Spleen (tissue), 11 donors: ENCODE data around the gene HMGB2. TPM values are rescaled to one million over a fixed set of nuclear protein-coding genes. Genes with fewer than 3 reads are reported as not detected.

Source experiments
- DNase-seq: peaks from one replicate; pipeline ENCODE4 v3.0.0-alpha.2; 2020
- H3K27ac ChIP-seq, 8 donors: fragments of 200-600 bp; sonication (generic) in 7 of 8; 1 replicate in 4 of 8; 2 replicates in 4 of 8; pipeline versions ENCODE4 v1.5.0 to v1.8.0; 2016 to 2021; ENCODE audit warnings: inconsistent platforms in 4 of 8, mild to moderate bottlenecking in 4 of 8, moderate library complexity in 1 of 8
- H3K27me3 ChIP-seq, 7 donors: fragments of 200-600 bp; sonication (generic) in 6 of 7; replicated peaks in 1 of 7; 1 replicate in 4 of 7; 2 replicates in 3 of 7; pipeline versions ENCODE4 v1.5.0 to v1.8.0; 2016 to 2021; ENCODE audit warnings: inconsistent platforms in 3 of 7, mild to moderate bottlenecking in 1 of 7
- H3K36me3 ChIP-seq, 6 donors: fragments of 200-600 bp; sonication (generic) in 5 of 6; 1 replicate in 4 of 6; 2 replicates in 2 of 6; pipeline versions ENCODE4 v1.5.0 to v1.8.0; 2016 to 2021; ENCODE audit warnings: inconsistent platforms in 2 of 6
- H3K4me1 ChIP-seq, 6 donors: fragments of 200-600 bp; sonication (generic) in 5 of 6; 1 replicate in 3 of 6; 2 replicates in 3 of 6; pipeline versions ENCODE4 v1.5.0 to v1.8.0; 2016 to 2021; ENCODE audit warnings: inconsistent platforms in 3 of 6
- H3K4me3 ChIP-seq, 8 donors: fragments of 200-600 bp; sonication (generic) in 7 of 8; 1 replicate in 4 of 8; 2 replicates in 4 of 8; pipeline versions ENCODE4 v1.5.0 to v1.8.0; 2016 to 2021; ENCODE audit warnings: inconsistent platforms in 4 of 8, mild to moderate bottlenecking in 4 of 8, moderate library complexity in 2 of 8
- H3K9me3 ChIP-seq, 8 donors: fragments of 200-600 bp; sonication (generic) in 7 of 8; 1 replicate in 4 of 8; 2 replicates in 4 of 8; pipeline versions ENCODE4 v1.5.0 to v1.8.0; 2016 to 2021; ENCODE audit warnings: inconsistent platforms in 4 of 8
- POLR2A ChIP-seq, 3 donors: fragments of 450-650 bp; IDR thresholded peaks; one replicate each; pipeline ENCODE4 v1.5.1; 2017; ENCODE audit warnings: antibody characterized with exemption in 3 of 3, mild to moderate bottlenecking in 1 of 3
- POLR2AphosphoS5 ChIP-seq, 3 donors: sonication (generic); formaldehyde crosslinking; IDR thresholded peaks; one replicate each; pipeline ENCODE4 v1.5.1; 2017; ENCODE audit warnings: antibody characterized with exemption in 3 of 3
- WGBS, 5 donors: extraction: QIAGEN DNeasy Blood & Tissue Kit in 3 of 5; methylation state at CpG; one replicate each; pipeline versions ENCODE4 v1.1.5 to v1.1.7; 2013 to 2018; 5-methylcytosine and 5-hydroxymethylcytosine counted together
- intact Hi-C: fragments of 100-400 bp; cut with DNase I; formaldehyde crosslinking; loops from one replicate; pipeline ENCODE4 v1.15.0; 2023; ENCODE audit warnings: low total_unique reads
- polyA plus RNA-seq, 3 donors: library from polyadenylated mRNA; stranded (reverse); fragments of 200-250 nt; gene quantifications; one replicate each; pipeline ENCODE4 v1.2.1, GENCODE V29; 2013
- total RNA-seq, 7 donors: library from RNA; depleted of rRNA in 3 of 7; stranded (reverse); fragments of >200 nt in 3 of 7; fragmentation: NEBNext Ultra II Directional in 4 of 7; extraction: Animal tissue kit (Norgen Biotek cat#: 25700) in 4 of 7; gene quantifications; one replicate each; pipeline versions ENCODE4 v1.1.0 to v1.2.1, GENCODE V29; 2016 to 2021
- TF ChIP-seq, protein P1 (sequence below), 11 experiments: fragments of 200-600 bp in 7 of 11; fragments of 450-650 bp in 4 of 11; sonication (generic) in 4 of 11; IDR thresholded peaks in 8 of 11; conservative IDR thresholded peaks in 3 of 11; 1 replicate in 7 of 11; 2 replicates in 4 of 11; pipeline versions ENCODE4 v1.4.0 to v1.8.0; 2016 to 2021; ENCODE audit warnings: antibody characterized with exemption in 11 of 11, inconsistent platforms in 4 of 11, mild to moderate bottlenecking in 1 of 11
- donor health status: healthy with polysubstance abuse.
- donor health status: DM: no; HTN: no; CAD: no; lungs with moderate emphysema.
- donor health status: DM: no; HTN: no; CAD: no.
- donor health status: Bipolar disorder and iron deficiency.
- donor health status: healthy.
- donor health status: DM: no; HTN: no; CAD: no.
- donor health status: DM: yes; HTN: yes; CAD: no.

HMGB2 gene
- total and polyA plus RNA-seq, 10 donors = 78.2 to 421 (median 128) TPM

GRCh38 chr4:173357939-173358338 lies 23.8 kb upstream of the HMGB2 start:
- no peaks in the 10 kb centered on the region for H3K27me3 ChIP-seq
- TF ChIP-seq, protein P1, sequence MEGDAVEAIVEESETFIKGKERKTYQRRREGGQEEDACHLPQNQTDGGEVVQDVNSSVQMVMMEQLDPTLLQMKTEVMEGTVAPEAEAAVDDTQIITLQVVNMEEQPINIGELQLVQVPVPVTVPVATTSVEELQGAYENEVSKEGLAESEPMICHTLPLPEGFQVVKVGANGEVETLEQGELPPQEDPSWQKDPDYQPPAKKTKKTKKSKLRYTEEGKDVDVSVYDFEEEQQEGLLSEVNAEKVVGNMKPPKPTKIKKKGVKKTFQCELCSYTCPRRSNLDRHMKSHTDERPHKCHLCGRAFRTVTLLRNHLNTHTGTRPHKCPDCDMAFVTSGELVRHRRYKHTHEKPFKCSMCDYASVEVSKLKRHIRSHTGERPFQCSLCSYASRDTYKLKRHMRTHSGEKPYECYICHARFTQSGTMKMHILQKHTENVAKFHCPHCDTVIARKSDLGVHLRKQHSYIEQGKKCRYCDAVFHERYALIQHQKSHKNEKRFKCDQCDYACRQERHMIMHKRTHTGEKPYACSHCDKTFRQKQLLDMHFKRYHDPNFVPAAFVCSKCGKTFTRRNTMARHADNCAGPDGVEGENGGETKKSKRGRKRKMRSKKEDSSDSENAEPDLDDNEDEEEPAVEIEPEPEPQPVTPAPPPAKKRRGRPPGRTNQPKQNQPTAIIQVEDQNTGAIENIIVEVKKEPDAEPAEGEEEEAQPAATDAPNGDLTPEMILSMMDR (IDR thresholded peaks at IDR 0.05 in 8 of 11, conservative IDR thresholded peaks at IDR 0.05 in 3 of 11) = no peak
- TF ChIP-seq POLR2A (IDR thresholded peaks at IDR 0.05) (no peak), POLR2AphosphoS5 (IDR thresholded peaks at IDR 0.05) (no peak)
- H3K9me3 ChIP-seq = no peaks in the 10 kb centered on the region
- H3K27ac ChIP-seq = no peak overlapping the region
- no peaks in the 10 kb centered on the region for H3K4me1 ChIP-seq
- WGBS, 5 donors = 81 to 91% (median 87%) methylated on average over 2 of the region's 2 CpGs
- no peaks in the 10 kb centered on the region for H3K36me3 ChIP-seq
- intact Hi-C loops = no loop called here
- DNase-seq = no peak
- H3K4me3 ChIP-seq = no peak overlapping the region

- WGBS, 5 donors = 91 to 100% (median 100%) methylated on average over 1 of the region's 1 CpG
Observed at GRCh38 chr4:173347467-173347866, 13.3 kb upstream of the HMGB2 start.

DNA sequence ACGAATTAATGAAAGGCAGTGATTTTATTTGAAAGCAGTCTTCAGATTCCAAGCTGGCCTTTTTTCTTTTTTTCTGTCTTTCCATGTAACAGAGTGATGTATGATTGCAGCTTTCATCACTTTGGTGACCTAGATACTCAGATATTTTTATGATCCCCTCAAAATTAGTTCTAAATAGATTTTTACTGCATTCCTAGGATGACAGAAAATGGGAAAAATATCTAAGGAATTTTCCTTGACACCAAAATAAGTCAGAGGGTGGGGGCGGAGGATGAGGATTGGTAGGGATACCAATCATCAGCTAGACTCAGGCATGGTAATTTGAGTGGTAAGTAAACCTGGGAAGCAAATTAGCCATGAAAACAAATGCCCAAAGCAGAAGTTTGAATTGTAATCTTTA lies 11.9 kb upstream of the HMGB2 start:
- TF ChIP-seq POLR2AphosphoS5 (IDR thresholded peaks at IDR 0.05) (no peak), POLR2A (IDR thresholded peaks at IDR 0.05) (no peak)
- TF ChIP-seq, protein P1 (IDR thresholded peaks at IDR 0.05 in 8 of 11, conservative IDR thresholded peaks at IDR 0.05 in 3 of 11) = no peak
- Histone ChIP-seq H3K4me1 (no peaks in the 10 kb centered on the region), H3K27ac (no peak overlapping the region), H3K36me3 (no peaks in the 10 kb centered on the region), H3K9me3 (no peaks in the 10 kb centered on the region), H3K4me3 (no peak overlapping the region), H3K27me3 (no peaks in the 10 kb centered on the region)
- DNase-seq = no peak
- intact Hi-C loops = no loop called here
- 47 to 97% (median 74%) methylated on average over 2 of the region's 2 CpGs for WGBS, 5 donors

More at GRCh38 chr4:173347467-173347866, 13.3 kb upstream of the HMGB2 start:
- Histone ChIP-seq H3K27me3 (no peaks in the 10 kb centered on the region), H3K36me3 (no peaks in the 10 kb centered on the region), H3K4me1 (no peaks in the 10 kb centered on the region), H3K4me3 (no peak overlapping the region), H3K9me3 (no peaks in the 10 kb centered on the region), H3K27ac (no peak overlapping the region)
- TF ChIP-seq POLR2AphosphoS5 (IDR thresholded peaks at IDR 0.05) (no peak), POLR2A (IDR thresholded peaks at IDR 0.05) (no peak)
- TF ChIP-seq, protein P1 (IDR thresholded peaks at IDR 0.05 in 8 of 11, conservative IDR thresholded peaks at IDR 0.05 in 3 of 11) = no peak
- intact Hi-C loops = no loop called here
- no peak for DNase-seq

GRCh38 chr4:173345648-173346047 lies 11.5 kb upstream of the HMGB2 start:
- Histone ChIP-seq H3K4me1 (no peaks in the 10 kb centered on the region), H3K27ac (no peak overlapping the region), H3K9me3 (no peaks in the 10 kb centered on the region), H3K27me3 (no peaks in the 10 kb centered on the region), H3K4me3 (no peak overlapping the region), H3K36me3 (no peaks in the 10 kb centered on the region)
- intact Hi-C loops = no loop called here
- no peak for DNase-seq
- 12 to 39% (median 25%) methylated on average over 2 of the region's 2 CpGs for WGBS, 5 donors
- TF ChIP-seq, protein P1 (IDR thresholded peaks at IDR 0.05 in 8 of 11, conservative IDR thresholded peaks at IDR 0.05 in 3 of 11) = no peak
- no peak for TF ChIP-seq POLR2A (IDR thresholded peaks at IDR 0.05)
- TF ChIP-seq POLR2AphosphoS5 (IDR thresholded peaks at IDR 0.05) = no peak
